Embryonic facial prominence (tissue), 1 donor: Measurements from ENCODE around the gene CCDC86.

Experiments
- DNase-seq: peaks from one replicate; pipeline ENCODE4 v3.0.0-alpha.2; 2016; ENCODE audit errors: extremely low spot score

Gene CCDC86

DNA sequence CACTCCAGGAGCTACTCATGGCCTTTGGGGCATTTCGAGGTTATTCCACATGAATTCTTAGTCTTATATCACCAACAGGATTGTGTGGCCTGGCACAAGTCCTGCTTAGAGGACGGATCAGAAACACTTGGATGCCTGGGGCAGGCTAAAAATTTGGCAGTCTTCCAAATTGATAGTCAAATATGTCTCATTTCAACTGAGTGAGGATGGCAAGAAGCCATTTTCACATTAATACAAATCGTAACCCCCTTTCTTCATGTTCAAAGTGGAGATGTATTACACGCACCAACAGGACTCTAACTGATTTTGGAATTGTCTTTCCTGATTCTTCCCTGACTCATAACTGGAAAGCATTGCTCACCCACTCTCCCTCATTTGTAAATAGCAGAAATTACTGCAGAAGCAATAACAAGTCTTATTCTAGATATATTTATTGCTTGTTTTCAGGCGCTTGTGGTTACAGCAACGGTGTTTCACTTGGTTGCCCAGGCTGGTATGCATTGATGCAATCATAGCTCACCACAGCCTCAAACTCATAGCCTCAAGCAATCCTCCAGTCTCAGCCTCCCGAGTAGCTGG lies 10.3 kb upstream of the CCDC86 start:
- no peak for DNase-seq

DNA sequence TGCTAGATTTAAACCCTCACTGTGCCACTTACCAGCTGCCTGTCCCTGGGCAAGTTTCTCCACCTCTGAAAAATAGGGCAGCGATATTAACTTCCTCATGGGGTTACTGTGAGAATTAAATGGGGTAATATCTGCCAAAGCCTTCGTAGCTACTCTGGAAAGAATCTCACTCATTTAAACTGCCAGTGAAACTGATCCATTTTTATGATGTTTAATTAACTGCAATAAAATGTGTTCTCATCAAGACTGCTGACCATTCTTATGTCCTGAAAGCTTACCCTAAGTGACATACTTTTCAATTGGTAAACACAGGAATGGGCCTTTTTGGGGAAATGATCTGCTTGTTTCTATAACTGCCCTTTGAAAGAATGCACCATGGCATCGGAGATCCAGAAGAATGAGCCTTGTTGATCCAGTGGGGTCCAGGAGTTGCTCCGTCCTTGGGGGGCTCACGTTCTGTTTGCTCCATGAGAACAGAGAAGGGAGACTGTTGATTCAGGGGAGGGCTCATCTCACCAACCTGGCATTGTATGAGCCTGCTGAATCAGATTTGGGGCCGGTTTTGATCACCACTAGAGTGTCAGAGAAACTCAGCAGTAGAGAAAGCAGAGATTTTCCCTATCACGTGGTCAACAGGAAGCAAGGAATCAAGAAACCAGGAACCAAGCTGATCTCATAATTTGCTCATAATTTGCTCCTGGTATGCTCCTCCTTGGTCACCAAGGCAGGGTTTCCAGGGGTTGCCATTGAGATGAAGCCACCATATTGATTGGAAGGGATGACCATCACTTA lies 7.0 kb upstream of the CCDC86 start:
- DNase-seq: no peak

DNA sequence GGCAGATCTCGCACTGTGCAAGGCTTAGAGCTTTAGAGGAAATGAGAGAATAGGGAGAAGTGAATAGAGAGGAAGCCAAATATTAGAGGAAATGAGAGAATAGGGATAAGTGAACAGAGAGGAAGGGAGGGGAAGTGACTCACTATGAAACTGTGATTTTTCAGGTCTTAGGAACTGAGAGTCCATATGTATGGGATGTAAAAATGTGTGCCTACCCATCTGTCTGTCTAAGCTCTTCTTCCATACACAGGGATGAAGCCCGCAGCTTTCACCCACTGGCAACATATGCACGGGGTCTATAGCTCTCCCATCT lies 6.4 kb upstream of the CCDC86 start:
- no peak for DNase-seq

DNA sequence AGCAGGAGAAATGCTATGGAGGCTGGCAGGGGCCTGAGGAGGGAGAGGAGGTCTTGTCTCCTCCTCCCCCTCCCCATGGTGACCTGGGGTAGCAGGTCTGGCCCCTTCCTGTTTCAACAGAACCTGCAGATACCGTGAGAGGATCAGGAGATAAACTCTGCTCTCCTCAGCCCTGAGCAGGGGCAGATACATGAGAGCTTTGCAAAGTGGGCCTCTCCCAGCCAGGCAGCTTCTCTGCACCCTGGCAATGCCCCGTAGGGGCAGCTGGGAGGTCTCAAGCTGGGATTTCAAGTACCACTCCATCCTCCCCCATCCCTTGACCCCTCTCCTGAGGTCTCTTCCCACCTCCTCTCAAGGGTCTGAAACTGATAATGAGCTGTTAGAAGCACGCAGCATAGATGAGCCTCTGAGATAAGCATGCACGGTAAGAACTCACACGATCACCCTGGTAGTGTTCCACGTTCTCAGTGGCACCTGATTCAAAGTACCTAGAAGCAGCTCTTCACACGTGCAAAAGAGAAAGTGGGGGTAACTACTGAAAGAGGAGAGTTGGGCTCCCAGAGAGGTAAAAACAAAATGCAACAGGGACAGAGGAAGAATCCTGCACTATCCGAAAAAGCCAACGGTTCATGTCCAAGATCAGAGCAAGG lies 4.9 kb upstream of the CCDC86 start:
- DNase-seq: no peak

DNA sequence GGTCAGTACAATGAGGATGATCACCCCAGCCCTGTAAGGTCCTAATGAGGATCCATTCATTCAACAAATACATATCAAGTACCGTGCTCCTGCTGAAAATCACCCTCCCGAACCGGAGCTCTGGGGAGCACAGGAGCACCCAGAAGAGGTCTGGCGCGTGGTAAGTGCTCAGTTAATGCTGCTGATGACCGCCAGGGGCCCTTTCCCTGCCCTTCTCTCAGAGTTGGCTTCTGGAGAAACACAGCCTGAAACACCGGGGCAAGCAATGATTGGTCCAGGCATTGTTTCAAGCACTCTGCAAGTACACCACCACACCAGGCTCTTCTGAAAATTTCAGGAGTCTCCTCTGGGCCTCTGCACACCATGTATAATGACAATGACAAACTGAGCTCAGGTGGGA lies 3.8 kb upstream of the CCDC86 start:
- no peak for DNase-seq

DNA sequence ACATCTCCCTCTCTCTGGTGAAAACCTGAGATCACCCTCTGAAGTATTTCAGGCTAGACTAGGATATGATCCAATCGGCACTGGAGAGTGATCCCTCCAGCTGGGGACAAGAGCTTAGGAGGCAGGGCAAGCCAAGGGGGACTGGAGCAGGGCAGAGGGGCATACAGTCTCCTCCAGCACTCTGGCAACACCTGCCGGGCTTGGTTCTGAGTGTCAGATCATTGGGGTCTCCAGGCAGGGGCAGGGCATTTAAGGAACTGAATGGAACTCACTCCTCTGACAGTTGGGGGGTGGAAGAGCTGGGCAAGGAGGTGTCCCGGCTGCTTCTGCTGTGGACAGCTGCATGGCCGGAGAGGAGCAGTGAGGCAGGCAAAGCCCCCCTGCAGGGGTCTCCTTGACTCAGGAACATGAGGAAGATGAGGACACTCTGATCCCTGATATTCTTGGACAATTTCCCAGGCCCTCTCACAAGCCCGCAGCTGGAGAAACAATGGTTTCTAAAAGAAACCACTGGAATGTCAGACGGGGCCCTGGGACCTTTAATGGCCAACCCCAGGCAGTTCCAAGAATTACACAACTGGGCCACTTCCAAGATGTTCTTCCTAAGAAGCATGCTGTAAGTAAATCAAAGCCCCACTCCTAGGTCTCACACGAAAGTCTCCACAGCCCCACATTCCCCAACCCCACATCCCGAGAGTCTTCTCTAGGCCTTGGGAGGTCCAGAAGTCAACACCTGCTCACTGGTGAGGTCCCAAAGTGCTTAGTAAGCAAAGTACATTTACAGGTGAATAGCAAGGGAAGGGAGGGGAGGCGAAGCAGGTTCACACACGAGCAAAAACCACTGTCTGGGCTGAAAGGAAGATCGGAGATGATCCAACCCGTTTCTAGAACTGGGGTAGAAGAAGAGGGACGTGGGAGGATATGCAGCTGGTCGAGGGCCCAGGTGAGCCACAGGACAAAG lies 1.2 kb upstream of the CCDC86 start:
- no peak for DNase-seq

DNA sequence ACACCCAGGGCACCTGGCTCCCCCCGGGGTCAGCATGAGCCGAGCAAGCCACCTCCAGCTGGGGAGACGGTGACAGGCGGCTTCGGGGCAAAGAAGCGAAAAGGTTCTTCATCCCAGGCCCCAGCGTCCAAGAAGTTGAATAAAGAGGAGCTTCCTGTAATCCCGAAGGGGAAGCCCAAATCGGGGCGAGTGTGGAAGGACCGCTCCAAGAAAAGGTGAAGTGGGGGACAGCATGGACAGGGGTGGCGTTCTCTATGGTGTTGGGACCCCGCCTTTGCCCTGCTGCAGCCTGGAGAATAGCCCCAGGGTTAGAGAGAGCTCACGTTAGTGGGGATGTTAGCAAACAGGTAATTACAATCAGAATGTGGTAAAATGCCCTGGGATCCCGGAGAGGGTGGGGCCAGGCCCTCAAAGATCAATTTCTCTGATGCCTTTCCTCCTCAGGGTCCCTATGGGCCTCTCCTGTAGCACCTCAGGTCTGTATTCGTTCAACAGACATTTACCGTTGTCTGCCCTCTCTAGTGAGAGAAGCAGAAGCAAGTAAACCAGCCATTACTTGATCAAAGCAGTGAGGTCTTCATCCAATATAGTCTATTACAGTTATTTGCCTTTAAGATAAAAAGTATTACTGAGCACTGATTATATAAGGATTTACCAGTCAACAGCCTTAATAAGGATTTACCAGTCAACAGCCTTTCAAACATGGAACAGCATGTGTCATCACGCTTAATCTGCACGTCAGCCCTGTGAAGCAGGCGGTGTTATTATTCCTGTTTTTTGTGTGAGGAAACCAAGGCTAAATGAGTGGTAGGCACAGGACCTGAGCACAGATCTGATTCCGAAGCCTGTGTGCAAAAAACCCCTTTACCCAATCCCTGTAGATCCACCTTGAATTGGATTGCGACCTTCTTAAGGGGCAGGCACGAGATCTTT lies 1.0 kb downstream of the CCDC86 start:
- DNase-seq: no peak

DNA sequence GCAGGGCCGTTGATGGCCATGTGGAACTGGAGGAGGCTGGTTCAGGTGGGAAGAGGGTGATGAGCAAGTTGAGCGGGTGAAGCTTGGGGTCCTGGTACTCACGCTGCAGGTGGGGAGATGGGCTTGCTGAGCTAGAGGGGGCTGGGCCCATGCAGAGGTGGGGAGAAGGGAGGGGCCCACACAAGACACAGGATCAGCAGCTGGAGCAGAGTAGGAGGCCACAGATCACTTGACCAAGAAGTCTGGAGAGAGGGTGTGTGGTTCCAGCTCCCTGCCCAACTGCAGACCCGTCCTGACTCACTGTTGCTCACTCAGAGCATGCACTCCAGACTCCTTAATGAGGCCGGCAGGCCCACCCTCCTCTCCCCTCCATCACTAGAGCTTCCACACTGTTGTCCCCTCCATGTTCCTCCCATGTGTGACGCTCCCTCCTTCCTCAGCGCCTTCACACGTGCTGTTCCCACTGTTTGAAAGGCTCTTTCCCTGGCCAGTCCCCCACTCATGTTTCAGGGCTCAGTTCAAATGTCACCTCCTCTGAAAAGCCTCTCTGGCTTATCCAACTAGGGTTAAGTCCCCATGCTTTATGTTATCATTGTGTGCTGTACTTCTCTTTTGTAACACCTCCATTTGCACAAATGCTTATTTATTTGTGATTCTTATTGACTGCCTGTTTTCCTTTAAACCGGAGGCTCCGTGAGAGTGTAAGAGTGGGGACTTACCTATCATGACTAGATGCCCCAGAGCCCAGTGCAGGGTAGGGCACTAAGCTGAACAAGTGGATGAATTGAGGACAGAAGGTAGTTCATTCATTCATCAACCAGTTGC lies 2.3 kb downstream of the CCDC86 start:
- no peak for DNase-seq

DNA sequence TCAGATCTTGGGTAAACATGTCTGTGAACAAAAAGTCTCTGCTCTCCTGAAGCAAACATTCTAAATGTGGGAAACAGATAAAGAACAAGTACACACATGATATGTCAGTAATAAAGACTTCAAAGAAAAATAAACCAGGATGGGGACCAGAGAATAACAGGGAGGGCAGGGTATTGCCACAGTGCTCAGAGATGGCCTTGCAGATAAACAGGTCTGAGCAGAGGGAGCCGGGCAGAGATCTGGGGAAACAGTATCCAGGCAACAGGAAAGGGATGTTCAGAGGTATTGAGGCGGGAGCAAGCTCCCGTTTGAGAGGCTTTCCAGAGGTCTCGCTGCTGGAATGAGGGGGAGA lies 2.9 kb downstream of the CCDC86 start:
- DNase-seq: no peak

DNA sequence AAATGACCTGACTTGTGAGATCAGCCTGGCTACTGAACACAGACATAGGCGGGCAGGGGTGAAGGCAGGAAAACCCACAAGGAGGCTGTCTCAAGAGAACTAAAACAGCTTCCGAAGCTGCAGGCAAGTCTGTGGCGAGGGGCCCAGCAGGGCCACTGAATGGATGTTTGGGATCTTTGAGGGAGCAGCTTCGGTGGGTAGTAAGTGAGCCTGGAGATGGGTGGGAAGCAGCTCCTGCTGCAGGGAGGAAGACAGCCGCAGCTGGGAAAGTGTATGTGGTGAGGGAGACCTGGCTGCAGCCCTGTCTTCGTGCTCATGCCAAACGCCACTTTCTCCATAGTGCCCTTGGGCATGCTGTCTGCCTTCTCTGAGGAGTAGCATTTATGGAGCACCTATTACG lies 3.4 kb downstream of the CCDC86 start:
- no peak for DNase-seq

DNA sequence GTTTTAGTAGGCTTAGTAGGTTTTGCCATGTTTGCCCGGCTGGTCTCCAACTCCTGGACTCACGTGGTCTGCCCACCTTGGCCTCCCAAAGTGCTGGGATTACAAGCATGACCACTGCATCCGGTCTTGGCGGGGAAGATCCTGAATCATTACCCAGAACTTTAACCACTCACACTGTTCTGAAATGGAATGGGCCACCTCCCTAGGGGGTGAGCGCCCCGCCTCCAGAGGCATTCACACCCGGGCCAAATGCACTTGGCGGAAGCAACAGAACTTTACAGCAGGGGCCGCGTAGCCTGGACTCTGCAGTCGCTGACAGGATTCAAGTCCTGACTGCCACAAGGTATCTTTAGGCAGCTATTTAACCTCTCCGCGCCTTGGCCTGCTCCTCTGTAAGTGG lies 5.4 kb downstream of the CCDC86 start:
- no peak for DNase-seq

DNA sequence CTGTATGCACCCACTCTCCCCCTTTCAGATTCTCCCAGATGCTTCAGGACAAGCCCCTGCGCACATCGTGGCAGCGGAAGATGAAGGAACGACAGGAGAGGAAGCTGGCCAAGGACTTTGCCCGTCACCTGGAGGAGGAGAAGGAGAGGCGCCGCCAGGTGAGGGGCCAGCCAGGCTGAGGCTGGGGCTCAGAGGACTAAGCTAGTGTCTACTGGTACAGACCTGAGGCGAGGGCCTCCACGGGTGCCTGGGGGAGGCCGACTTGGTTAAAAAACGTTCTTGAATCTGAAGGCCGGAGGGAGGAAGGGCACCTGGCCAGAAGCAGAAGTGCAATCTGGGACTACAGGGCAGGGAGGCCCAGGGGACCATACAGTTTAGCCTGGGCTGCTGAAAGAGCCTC lies 6.0 kb downstream of the CCDC86 start:
- no peak for DNase-seq

DNA sequence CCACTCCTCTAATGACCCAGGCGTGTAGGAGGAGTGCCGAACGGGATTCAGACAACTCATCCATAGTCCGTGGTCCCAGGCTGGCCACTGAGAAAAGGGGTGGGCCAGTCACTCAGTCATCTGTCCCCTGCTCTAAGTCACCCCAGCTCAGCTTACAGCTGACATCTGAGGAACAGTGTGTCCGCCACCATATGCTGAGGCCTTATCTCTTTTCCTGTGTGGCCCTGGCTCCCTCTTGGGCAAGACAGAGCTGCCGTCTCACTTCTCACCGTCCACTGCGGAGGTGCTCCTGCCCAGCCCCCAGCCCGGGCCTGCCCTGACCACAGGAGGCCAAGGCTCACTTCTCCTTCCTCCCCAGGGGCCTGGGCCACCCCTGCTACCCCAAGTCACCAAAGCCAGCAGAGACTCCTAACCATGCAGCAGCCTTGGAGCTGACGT lies 6.8 kb downstream of the CCDC86 start:
- DNase-seq: no peak

DNA sequence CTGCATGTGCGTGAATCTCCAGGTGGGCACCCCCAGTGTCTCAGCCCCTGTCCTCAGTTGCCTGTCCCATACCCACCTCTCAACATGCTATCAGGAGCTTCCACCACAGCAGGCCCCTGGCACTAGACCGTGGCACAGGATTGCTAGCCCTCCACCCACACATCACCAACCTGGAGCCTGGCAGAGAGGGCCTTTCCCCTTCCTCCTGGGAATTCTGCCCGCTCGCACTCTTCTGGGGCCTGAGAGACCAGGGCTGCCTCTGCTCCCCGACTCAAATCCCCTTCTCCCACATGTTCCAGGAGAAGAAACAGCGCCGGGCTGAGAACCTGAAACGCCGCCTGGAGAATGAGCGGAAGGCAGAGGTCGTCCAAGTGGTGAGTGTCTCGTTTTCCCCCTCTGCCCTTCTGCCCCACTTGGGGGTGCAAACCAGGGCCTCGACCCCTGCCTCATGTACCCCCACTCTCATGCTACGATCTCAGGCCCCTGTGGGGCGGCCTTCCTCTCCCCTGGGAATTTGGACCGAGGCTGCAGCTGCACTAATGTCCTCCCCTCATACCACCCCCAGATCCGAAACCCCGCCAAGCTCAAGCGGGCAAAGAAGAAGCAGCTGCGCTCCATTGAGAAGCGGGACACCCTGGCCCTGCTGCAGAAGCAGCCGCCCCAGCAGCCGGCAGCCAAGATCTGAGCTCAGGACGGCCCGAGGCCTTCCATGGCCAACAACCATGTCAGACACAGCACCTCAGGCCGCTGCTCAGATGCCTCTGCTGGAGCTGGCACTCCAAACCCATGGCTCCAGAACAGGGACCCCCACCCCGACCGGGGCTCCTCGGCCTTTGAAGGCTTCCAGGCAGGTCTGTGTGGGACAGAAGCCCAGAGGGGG lies 8.0 kb downstream of the CCDC86 start:
- no peak for DNase-seq

DNA sequence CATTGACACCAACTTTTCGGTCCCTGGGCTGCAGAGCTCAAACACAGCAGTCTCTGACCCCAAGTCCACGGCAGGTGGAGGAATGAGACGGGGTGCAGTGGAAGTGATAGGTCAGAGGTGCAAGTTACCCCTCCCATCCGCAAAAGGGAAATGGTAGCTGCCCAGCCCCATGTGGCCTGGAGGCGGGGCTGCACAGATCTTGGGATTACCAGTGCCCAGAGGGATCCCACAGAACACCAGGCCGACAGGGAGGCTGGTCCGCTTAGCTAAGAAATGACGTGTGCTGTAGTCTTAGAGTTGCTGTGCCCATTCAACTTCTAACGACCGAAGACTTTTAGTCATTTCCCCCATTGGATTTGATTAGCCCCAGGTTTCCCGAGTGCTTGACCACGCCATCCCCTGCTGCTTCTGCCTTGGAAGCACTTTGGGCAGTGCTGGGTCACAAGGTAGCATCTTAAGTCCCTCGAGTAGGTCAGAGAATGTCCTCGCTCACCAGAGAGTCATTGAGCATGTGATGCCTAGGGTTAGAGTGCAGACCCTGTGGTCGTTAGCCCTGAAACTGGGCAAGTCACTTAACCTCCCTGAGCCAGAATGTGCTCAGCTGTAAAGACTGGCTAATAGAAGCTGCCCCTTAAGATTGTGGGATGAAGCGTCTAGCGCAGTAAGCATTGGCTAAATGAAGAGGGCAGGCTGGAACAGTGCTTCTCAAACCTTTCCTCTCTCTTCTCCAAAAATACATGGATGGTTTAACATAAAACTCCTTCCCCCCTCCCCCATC lies 9.6 kb downstream of the CCDC86 start:
- DNase-seq: no peak

DNA sequence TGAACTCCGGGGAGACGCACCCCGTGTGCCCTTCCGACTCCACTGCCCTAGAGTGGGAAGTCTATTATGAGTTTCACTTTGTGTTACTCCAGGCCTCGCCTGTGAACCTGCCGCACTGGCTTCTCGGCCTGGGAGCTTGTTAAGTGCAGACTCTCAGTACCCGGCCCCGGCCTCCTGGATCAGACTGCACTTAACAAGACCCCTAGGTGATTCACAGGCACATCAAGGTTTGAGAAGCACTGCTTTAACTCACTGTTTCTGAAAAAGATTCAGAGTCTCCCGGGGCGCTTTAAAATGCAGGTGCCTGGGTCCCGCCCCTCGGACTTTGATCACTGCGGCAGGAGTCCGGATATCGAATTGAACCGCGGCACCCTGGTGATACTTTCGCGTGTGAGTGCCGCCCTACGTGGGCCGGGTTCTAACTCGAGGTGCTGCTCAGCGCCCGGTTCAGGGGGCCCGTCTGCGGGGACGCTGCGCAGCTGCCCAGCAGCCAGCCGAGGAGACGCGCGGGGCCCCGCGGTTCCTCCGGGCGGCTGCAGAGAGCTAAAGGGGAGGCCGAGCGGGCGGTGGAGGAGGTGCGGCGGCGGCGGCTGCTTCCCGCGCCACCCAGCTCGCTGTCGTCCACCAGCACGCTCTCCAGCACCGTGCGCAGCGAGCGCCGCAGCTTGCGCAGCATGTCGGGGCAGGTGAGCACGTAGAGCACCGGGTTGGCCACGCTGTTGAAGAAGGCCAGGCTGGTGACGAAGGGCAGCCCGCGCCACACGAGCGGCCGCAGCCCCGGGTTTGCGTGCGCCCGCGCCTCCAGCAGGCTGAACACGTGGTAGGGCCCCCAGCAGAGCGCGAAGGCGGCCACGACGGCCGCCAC lies 10.4 kb downstream of the CCDC86 start:
- no peak for DNase-seq
